ENCODE measurements around the gene SRRM2.

- TF ChIP-seq, protein P1, sequence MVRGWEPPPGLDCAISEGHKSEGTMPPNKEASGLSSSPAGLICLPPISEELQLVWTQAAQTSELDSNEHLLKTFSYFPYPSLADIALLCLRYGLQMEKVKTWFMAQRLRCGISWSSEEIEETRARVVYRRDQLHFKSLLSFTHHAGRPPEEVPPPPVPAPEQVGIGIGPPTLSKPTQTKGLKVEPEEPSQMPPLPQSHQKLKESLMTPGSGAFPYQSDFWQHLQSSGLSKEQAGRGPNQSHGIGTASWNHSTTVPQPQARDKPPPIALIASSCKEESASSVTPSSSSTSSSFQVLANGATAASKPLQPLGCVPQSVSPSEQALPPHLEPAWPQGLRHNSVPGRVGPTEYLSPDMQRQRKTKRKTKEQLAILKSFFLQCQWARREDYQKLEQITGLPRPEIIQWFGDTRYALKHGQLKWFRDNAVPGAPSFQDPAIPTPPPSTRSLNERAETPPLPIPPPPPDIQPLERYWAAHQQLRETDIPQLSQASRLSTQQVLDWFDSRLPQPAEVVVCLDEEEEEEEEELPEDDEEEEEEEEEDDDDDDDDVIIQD (CRISPR knock-in tag; IDR thresholded peaks at IDR 0.05): no peak
- TF ChIP-seq, protein P2, sequence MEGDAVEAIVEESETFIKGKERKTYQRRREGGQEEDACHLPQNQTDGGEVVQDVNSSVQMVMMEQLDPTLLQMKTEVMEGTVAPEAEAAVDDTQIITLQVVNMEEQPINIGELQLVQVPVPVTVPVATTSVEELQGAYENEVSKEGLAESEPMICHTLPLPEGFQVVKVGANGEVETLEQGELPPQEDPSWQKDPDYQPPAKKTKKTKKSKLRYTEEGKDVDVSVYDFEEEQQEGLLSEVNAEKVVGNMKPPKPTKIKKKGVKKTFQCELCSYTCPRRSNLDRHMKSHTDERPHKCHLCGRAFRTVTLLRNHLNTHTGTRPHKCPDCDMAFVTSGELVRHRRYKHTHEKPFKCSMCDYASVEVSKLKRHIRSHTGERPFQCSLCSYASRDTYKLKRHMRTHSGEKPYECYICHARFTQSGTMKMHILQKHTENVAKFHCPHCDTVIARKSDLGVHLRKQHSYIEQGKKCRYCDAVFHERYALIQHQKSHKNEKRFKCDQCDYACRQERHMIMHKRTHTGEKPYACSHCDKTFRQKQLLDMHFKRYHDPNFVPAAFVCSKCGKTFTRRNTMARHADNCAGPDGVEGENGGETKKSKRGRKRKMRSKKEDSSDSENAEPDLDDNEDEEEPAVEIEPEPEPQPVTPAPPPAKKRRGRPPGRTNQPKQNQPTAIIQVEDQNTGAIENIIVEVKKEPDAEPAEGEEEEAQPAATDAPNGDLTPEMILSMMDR (IDR thresholded peaks at IDR 0.05 in 2 of 3, conservative IDR thresholded peaks at IDR 0.05 in 1 of 3; ENCODE audit: insufficient read depth in 2 of 3, low read depth in 1 of 3, low read length in 3 of 3): no peak
- TF ChIP-seq IRF2 (CRISPR knock-in tag; IDR thresholded peaks at IDR 0.05) (no peak), ATF3 (IDR thresholded peaks at IDR 0.05) (no peak), ATF3 (CRISPR knock-in tag; conservative IDR thresholded peaks at IDR 0.05) (no peak), TARDBP (IDR thresholded peaks at IDR 0.05) (no peak), ZNF175 (CRISPR knock-in tag; IDR thresholded peaks at IDR 0.05; ENCODE audit: low read depth) (no peak), ZNF224 (CRISPR knock-in tag; IDR thresholded peaks at IDR 0.05) (no peak), E2F8 (IDR thresholded peaks at IDR 0.05; ENCODE audit: low read depth, partially characterized antibody) (no peak), ZNF212 (CRISPR knock-in tag; IDR thresholded peaks at IDR 0.05) (no peak)
- TF ChIP-seq, protein P3, sequence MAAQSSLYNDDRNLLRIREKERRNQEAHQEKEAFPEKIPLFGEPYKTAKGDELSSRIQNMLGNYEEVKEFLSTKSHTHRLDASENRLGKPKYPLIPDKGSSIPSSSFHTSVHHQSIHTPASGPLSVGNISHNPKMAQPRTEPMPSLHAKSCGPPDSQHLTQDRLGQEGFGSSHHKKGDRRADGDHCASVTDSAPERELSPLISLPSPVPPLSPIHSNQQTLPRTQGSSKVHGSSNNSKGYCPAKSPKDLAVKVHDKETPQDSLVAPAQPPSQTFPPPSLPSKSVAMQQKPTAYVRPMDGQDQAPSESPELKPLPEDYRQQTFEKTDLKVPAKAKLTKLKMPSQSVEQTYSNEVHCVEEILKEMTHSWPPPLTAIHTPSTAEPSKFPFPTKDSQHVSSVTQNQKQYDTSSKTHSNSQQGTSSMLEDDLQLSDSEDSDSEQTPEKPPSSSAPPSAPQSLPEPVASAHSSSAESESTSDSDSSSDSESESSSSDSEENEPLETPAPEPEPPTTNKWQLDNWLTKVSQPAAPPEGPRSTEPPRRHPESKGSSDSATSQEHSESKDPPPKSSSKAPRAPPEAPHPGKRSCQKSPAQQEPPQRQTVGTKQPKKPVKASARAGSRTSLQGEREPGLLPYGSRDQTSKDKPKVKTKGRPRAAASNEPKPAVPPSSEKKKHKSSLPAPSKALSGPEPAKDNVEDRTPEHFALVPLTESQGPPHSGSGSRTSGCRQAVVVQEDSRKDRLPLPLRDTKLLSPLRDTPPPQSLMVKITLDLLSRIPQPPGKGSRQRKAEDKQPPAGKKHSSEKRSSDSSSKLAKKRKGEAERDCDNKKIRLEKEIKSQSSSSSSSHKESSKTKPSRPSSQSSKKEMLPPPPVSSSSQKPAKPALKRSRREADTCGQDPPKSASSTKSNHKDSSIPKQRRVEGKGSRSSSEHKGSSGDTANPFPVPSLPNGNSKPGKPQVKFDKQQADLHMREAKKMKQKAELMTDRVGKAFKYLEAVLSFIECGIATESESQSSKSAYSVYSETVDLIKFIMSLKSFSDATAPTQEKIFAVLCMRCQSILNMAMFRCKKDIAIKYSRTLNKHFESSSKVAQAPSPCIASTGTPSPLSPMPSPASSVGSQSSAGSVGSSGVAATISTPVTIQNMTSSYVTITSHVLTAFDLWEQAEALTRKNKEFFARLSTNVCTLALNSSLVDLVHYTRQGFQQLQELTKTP (IDR thresholded peaks at IDR 0.05; ENCODE audit: low read depth in 1 of 2, partially characterized antibody in 2 of 2): no peak
Observed at GRCh38 chr16:2765462-2766404, 13.3 kb downstream of the SRRM2 start.
